Panc1 (cell line): ENCODE results near the gene GCAT.

Experiments used
- CTCF ChIP-seq: fragments of 450-650 bp; IDR thresholded peaks from 2 replicates; pipeline ENCODE4 v1.5.1; 2017; ENCODE audit warnings: mild to moderate bottlenecking
- POLR2AphosphoS5 ChIP-seq: IDR thresholded peaks from 2 replicates; pipeline ENCODE4 v1.6.1; 2012; ENCODE audit warnings: mild to moderate bottlenecking, low read depth, low read length, moderate library complexity
- SIN3A ChIP-seq: IDR thresholded peaks from 2 replicates; pipeline ENCODE4 v1.6.1; 2012; ENCODE audit warnings: low read depth, mild to moderate bottlenecking, low read length, moderate library complexity, borderline replicate concordance; ENCODE audit not compliant: insufficient read depth

- TF ChIP-seq CTCF (no peak), POLR2AphosphoS5 (no peak), SIN3A (no peak)
Observed at GRCh38 chr22:37762389-37762836, 45.3 kb upstream of the GCAT start.
